Stimulated activated CD4-positive, alpha-beta T cell treated with anti-CD3 and anti-CD28 coated beads, Interleukin-4, amount 100 ng/mL, for 48 hours (primary cell): Measurements from ENCODE around the gene MAPK11.

ENCODE experiments used
- DNase-seq, 2 donors: peaks; one replicate each; pipeline ENCODE4 v3.0.0-alpha.2; 2020; ENCODE audit warnings: low read depth in 2 of 2

Gene MAPK11

GRCh38 chr22:50226063-50226874 is 43.9 kb downstream of the MAPK11 start:
- DNase-seq, result no peak

- no peak for DNase-seq
Observed at GRCh38 chr22:50225200-50225969, 44.8 kb downstream of the MAPK11 start.

- DNase-seq, result no peak
Observed at GRCh38 chr22:50224071-50224470, 46.1 kb downstream of the MAPK11 start.

- DNase-seq, result no peak
Observed at GRCh38 chr22:50222508-50222907, 47.7 kb downstream of the MAPK11 start.

- DNase-seq, result no peak
Observed at GRCh38 chr22:50221410-50222300, 48.5 kb downstream of the MAPK11 start.

- no peak for DNase-seq
Observed at GRCh38 chr22:50220603-50221409, 49.4 kb downstream of the MAPK11 start.

- DNase-seq, result no peak
Observed at GRCh38 chr22:50219800-50220602, 50.2 kb downstream of the MAPK11 start.

- no peak for DNase-seq
Observed at GRCh38 chr22:50218996-50219727, 51.0 kb downstream of the MAPK11 start.

GRCh38 chr22:50218153-50218995 is 51.8 kb downstream of the MAPK11 start:
- DNase-seq, result no peak

- DNase-seq, result no peak
Observed at GRCh38 chr22:50217543-50218152, 52.5 kb downstream of the MAPK11 start.

GRCh38 chr22:50216684-50217520 is 53.3 kb downstream of the MAPK11 start:
- no peak for DNase-seq

- no peak for DNase-seq
Observed at GRCh38 chr22:50216055-50216683, 54.0 kb downstream of the MAPK11 start.

GRCh38 chr22:50215297-50216054 is 54.7 kb downstream of the MAPK11 start:
- DNase-seq, result no peak
